Hepatocyte (in vitro differentiated cells): ENCODE data around the gene DCPS.

Experiments used
- CTCF ChIP-seq: fragments of 200-600 bp; sonication (generic); IDR thresholded peaks from 2 replicates; pipeline ENCODE4 v1.5.1; 2016; ENCODE audit warnings: antibody characterized with exemption, mild to moderate bottlenecking; ENCODE audit not compliant: poor library complexity
- EZH2 ChIP-seq: fragments of 200-600 bp; sonication (generic); IDR thresholded peaks from 2 replicates; pipeline ENCODE4 v1.6.1; 2016; ENCODE audit warnings: antibody characterized with exemption, mild to moderate bottlenecking, borderline replicate concordance
- EZH2phosphoT487 ChIP-seq: fragments of 200-600 bp; sonication (generic); IDR thresholded peaks from one replicate; pipeline ENCODE4 v1.6.1; 2018; ENCODE audit warnings: antibody characterized with exemption, mild to moderate bottlenecking, low read depth, moderate library complexity; ENCODE audit not compliant: unreplicated experiment, severe bottlenecking

- TF ChIP-seq EZH2 (no peak), CTCF (no peak), EZH2phosphoT487 (no peak)
Measured at GRCh38 chr11:126345759-126346585, 42.1 kb downstream of the DCPS start.
